T-helper 2 cell (primary cell): ENCODE data around the gene GABRG3.

Experiments used
- DNase-seq, 5 experiments: peaks; one replicate each; pipeline versions ENCODE4 v3.0.0 to v3.0.0-alpha.2; 2012 to 2022

The GABRG3 gene

DNA sequence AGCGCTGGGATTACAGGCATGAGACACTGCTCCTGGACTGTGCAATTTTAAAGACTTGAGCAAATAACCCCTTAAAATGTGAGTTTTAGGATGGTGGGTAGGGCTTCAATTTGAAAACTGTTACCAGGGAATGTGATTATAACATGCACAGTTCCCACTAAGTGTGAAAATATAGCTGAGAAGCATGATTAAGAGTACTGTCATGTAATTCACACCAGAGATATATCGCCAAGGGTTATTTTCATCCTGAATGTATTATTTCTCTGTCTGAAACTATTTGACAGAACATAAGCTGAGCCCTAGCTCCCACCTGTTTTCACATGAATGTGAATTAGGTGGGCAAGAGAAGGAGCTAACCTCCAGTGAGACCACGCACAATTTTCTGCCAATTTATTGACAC lies 457.2 kb downstream of the GABRG3 start:
- no peak for DNase-seq

GRCh38 chr15:27429577-27429976 lies 458.6 kb downstream of the GABRG3 start:
- DNase-seq: no peak

GRCh38 chr15:27433604-27434003 lies 462.6 kb downstream of the GABRG3 start:
- DNase-seq: no peak

GRCh38 chr15:27438403-27439375 lies 467.7 kb downstream of the GABRG3 start:
- DNase-seq: no peak

DNA sequence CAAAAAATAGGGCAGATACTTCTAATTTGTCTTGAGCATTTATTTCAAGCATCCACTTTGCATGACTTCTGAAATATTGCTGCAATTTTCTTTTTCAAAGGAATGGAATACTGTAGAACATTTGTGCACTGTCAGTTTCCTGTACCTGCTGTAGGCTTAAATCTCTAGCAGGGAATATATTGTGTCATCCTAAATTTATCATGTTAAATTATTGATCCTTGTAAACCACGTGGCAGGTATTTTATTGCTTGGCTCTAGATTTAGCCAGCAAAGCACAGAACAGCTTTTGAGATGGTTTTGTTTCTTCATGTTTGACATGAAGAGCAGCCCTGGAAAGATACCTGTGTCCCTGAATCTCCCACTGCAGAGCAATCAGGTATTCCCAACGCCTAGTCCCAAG lies 470.1 kb downstream of the GABRG3 start:
- DNase-seq: no peak

DNA sequence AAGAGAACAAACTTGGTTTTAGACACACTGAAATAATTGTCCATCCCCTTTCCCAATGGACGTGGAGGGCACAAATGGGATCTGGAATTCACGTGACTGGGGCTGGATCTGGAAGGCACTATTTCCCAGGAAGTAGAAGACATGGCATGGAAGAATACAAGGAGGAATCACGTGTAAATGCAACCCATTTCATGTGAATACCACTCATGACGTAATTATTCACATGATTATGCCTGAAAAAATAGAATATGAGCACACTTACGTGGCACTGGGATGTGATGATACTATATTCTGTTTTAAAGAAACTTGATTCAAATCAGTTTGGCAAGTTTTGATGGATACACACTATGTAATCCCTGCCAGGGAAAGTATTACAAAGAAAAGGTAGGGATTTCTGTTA lies 477.3 kb downstream of the GABRG3 start:
- DNase-seq: no peak

- no peak for DNase-seq
Observed at GRCh38 chr15:27448986-27449385, 478.0 kb downstream of the GABRG3 start.

- no peak for DNase-seq
Observed at GRCh38 chr15:27449941-27450340, 479.0 kb downstream of the GABRG3 start.

DNA sequence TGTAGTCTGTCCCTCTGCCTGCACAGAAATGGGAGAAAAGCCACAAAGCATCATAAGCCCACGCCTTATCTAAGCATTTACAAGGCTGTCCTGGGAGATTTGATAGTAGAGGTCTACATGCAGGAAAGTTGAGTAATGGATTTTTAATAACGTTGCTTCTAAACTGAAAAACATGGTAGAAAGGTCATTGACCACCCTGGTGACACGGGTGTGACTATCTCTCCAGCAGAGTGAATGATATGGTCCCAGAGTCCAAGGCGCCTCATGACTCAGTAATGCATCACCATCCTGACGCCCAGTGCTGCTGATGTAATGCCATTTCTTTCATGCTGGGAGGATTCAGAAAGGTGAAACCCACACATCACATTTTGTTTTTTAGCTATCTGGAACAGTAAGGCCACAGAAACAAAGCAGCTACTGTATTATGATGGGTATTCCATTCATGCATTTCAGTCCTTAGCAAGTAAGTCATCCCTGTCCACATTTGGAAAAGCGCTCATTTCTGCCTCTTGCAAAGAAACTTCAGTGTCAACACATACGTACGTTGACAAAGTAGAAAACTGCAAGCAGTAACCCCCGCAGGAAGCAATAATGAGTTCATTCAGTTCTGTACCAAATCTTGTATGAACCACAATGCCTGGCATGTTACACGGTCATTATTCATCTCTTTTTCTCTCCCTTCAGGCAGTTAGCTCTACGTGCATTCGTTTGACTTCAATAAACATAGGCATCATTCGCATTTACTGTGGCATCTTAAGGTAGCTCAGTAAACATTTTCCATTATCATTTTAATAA lies 483.5 kb downstream of the GABRG3 start:
- DNase-seq: no peak

DNA sequence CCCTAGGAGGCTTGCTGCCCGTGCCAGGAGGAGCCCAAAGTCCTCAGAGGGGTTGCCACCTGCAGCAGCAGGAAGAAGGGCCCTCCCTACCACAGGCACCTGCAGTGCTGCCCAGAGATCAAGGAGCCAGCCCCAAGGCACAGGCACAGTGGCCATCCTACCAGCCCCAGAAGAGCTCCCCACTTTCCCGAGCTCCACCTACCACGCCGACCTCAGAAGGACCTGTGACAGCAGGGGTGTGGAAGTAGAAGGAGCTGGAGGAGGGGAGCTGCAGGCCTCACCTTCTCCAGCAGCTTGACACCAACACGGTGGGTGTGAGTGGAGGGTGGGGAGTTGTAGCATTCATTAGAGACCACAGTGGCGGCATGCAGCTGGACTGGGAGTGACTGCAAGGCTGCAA lies 485.8 kb downstream of the GABRG3 start:
- DNase-seq: no peak

DNA sequence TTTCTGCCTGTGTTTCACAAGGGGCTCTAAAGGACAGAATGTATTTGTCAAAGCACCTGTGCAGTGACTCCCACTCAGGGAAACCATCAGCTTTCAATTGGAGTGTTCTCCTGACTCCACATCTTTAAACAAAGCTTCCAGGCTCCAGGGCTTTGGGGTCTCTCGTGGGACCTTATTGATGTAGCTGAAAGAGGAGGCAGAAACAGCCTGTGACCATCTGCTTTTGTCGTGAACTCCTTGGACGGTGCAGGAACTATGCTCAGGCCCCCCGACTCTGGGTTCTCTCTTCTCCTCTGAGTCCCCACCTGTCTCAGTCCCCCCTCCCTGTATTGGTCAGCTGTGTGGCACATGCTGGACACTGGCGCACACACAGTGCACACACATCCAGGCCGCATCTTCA lies 486.8 kb downstream of the GABRG3 start:
- DNase-seq: no peak

DNA sequence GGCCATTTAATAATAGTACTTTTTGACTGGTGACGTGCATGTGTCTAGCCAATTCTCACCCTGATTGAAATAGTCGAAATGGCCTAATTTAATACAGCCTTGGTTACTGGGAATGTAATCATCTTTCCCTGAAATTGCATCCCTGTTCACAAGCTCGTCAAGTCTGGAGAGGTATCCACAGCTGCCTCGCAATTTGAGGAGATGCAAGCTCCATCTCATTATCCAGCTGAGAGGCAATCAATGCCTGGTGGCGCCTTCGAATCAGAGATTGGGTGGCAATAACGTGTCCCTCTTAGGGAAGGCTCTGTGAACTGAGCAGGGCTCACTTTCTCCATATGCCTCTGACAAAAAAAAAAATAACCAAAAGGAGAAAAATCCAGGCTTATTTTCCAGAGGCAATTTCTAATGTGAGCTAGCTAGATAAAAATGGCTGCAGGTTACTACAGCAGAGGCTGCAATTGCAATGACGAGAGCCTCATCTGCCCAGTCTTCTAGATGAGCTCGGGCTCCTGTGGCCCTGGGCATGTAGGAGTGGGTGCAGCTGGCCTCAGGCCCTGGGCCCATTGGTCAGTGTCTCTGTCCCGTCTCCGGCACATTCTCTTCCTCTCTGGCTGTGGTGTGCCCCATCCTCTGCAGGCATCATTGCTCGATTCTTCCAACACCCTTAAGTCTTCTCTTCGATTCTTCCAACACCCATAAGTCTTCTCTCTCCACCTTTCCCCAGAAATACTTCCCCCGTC lies 487.5 kb downstream of the GABRG3 start:
- no peak for DNase-seq

DNA sequence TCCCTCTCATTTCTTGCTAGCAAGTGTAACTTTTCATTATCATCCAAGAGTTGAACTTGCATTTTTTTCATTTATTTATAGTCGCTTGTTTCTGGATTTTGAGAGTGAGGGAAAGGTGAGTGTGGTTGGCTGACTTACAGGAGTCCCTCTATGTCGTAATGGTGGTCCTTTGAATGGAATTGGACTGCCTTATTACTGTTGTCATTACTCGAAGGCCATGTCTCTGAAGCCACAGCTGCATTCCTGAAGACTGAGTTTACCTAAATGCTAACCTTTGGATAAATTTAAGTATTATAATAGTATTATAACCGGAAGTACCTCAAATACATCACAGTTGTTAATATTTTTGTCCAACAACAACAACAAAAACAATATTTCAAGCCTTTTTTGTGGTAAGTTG lies 488.9 kb downstream of the GABRG3 start:
- DNase-seq: no peak

GRCh38 chr15:27461181-27461580 lies 490.2 kb downstream of the GABRG3 start:
- no peak for DNase-seq

- DNase-seq: no peak
Observed at GRCh38 chr15:27463525-27464088, 492.6 kb downstream of the GABRG3 start.

- no peak for DNase-seq
Observed at GRCh38 chr15:27464941-27465612, 494.1 kb downstream of the GABRG3 start.

GRCh38 chr15:27466758-27467157 lies 495.8 kb downstream of the GABRG3 start:
- DNase-seq: no peak

GRCh38 chr15:27468151-27468591 lies 497.2 kb downstream of the GABRG3 start:
- DNase-seq: no peak

- no peak for DNase-seq
Observed at GRCh38 chr15:27473845-27474244, 502.9 kb downstream of the GABRG3 start.

DNA sequence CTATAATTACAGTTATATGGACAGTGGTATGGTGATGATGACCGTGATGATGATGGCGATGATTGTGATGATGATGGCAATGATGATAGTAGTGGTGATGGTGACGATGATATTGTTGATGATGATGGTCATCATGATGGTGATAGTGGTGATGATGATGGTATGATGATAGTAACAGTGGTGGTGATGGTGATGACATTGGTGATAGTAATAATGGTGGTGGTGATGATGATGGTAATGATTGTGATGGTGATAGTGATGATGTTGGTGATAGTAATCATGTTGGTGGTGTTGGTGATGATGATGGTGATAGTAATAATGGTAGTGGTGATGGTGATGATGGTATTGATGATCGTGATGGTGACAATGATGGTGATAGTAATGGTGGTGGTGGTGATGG lies 504.4 kb downstream of the GABRG3 start:
- DNase-seq: no peak

- no peak for DNase-seq
Observed at GRCh38 chr15:27479296-27480140, 508.5 kb downstream of the GABRG3 start.
